HG03457 (cell line): ENCODE results near the gene KL.

Source experiments
- ATAC-seq: cut with Tn5 transposase; IDR thresholded peaks from one replicate; pipeline ENCODE4 v1.9.1; 2021; ENCODE audit warnings: moderate number of reproducible peaks; ENCODE audit not compliant: unreplicated experiment

KL gene

DNA sequence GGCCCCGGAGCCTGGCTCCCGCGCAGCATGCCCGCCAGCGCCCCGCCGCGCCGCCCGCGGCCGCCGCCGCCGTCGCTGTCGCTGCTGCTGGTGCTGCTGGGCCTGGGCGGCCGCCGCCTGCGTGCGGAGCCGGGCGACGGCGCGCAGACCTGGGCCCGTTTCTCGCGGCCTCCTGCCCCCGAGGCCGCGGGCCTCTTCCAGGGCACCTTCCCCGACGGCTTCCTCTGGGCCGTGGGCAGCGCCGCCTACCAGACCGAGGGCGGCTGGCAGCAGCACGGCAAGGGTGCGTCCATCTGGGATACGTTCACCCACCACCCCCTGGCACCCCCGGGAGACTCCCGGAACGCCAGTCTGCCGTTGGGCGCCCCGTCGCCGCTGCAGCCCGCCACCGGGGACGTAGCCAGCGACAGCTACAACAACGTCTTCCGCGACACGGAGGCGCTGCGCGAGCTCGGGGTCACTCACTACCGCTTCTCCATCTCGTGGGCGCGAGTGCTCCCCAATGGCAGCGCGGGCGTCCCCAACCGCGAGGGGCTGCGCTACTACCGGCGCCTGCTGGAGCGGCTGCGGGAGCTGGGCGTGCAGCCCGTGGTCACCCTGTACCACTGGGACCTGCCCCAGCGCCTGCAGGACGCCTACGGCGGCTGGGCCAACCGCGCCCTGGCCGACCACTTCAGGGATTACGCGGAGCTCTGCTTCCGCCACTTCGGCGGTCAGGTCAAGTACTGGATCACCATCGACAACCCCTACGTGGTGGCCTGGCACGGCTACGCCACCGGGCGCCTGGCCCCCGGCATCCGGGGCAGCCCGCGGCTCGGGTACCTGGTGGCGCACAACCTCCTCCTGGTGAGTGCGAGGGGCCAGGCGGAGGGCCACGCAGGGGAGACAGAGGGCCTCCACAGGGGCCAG lies at the start of gene KL:
Gene KL (plus strand): TSS at position 10 of the 909 bp plus-strand sequence. CDS start 18 bp downstream, at position 28.
- no peak for ATAC-seq

DNA sequence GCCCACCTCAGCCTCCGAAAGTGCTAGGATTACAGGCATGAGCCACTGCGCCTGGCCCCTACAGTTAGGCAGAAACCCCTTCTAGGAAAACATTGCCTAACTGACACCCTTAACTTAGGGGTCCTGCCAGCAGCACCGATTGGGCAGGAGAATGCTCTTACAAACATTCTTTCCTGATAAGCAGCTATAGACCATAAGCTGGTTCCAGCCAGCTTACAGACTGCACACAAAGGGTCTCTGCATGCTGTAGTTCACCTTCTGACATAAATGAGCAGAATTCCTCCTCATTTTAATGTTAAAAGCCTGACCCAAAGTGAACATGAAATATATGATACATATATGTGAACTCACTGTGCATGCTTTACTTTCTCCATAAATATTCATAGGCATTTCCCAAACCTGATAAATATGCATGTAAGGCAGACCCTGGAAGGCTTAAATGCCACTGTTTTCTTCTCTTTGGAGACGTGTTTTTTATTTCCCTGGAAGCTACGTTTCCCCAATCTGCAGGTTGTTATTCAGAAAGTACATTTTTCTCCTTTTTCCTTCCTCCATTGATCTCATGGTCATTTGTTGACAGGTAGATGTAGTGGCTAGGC lies 48.5 kb upstream of the KL start:
- no peak for ATAC-seq

DNA sequence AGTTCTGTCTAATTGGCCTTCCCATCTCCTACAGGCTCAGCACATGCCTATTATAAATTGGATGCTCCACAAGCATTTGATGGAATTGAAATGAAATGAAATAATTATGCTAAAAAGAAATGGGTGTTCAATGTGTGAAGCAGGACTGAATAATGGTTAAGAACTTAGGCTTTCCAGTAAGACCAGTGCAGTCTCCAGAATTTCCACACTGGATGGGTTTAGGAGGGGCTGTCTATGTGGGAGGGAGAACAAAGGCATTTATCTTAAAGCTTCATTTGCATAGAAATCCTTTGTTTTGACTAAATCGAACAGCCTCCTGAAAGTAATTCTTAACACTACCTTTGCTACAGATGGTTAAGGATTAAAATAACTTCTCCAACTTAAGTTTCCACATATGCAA lies 47.9 kb upstream of the KL start:
- no peak for ATAC-seq

DNA sequence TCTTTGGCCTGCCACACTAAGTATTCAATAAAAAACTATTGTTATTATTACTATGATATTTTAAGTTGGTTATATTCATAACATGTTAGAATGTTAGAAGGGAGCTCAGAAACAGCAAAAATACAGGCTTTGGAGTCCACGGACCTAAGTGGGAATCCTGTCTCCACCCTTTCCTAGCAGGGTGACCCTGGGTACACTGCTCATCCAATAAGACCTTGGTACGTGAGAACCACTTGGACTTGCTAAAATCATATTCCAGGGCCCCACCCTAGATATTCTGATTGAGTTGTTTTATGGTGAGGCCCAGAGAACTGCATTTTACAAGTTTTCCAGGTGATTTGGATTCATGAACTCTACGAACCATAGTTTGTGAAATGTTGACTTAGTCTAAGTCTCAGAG lies 47.4 kb upstream of the KL start:
- ATAC-seq, result no peak

DNA sequence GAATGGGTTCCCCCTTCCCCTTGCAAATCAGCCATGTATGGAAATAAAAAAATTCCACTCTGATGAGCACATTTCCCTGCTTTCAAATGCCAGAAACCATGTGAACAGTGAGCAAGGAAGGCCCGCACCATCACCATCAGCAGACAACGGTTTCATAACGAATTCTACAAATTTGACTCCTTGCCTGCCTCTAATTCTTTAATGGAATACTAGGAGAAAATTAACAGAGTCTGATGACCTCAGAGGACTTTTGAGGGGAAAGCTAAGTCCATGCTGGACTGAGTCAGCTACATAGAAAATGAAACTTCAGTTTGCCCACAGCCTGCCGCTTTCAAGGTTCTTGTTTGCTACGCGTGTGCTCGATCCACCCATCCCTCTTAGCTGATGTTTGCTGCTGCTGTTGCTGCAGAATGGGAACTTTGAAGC lies 46.7 kb upstream of the KL start:
- ATAC-seq, result no peak

DNA sequence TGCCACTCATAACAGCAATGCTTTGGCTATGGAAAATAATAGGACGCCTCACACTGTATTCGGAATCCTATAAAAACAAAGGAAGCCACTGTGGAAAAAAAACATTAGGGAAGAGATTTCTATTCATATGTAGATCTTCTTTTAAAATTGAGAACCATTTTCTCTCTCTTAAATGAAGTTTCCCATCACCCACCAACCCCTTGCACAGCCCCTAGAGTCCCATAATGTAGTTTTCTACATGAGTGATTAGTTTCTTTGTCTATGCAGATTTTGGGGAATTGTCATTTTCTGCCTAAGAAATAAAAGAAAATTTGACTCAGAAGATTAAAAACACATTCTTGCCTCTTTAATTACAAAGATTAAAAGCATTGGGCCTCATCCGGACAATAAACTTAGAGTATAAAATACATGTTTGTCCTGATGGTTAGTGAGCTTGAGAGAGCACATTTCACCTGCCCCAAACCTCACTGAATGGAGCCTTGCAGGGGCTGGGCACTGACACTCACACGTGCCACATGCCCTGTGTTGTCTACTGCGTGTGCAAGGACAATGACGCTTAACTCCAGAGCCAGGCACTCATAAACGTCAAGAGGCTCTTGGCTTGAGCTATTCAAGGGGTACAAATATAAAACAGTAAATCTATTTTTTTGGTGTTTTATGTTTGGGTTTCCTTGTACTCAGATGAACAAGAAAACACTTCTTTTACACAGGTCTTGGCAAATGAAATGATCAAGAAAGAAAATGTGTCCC lies 40.0 kb upstream of the KL start:
- no peak for ATAC-seq

DNA sequence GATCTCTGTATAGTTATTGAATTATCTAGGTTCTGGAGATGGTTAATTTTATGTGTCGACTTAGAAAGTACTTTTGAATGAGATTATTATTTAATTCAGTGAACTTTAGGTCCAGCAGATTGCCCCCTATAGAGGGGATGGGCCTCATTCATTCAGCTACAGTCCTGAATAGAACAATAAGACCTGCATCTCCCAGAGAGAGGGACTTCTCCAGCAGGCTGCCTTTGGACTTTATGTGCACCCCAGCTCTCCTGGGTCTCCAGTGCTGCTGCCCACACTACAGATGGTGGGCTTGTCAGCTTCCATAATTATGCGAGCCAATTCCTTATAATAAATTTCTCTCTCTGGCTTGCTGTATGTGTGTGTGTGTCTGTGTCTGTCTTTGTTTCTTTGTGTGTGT lies 39.3 kb upstream of the KL start:
- ATAC-seq, result no peak

DNA sequence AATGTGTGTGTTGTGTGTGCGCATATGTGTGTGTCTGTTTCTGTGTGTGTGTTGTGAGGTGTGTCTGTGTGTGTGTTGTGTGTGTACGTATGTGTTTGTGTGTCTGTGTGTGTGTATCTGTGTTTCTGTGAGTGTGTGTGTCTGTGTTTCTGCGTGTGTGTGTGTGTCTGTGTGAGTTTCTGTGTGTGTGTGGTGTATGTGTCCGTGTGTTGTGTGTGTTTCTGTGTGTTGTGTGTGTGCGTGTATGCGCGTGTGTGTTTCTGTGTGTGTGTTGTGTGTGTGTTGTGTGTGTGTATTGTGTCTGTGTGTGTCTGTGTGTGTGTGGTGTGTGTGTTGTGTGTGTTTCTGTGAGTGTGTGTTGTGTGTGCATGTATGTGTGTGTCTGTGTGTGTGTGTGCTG lies 38.9 kb upstream of the KL start:
- ATAC-seq, result no peak

DNA sequence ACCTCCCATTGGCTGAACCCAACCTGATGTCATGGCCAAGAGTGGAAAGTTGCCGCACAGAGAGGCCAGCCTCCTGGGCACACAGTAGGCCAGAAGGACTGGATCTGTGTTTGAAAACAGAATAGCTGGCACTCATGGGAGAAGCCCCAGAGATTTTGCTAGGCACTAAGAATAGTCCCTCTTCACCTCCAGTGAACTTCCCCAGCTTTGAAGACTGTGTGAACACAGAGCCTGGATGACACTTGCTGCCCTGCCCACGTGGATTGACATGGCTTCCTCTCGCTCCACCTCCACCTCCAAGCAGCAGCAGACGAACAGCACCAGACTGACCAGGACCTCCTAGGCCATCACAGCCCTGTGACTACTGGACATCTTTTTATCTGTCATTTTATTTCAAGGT lies 37.9 kb upstream of the KL start:
- ATAC-seq, result no peak

DNA sequence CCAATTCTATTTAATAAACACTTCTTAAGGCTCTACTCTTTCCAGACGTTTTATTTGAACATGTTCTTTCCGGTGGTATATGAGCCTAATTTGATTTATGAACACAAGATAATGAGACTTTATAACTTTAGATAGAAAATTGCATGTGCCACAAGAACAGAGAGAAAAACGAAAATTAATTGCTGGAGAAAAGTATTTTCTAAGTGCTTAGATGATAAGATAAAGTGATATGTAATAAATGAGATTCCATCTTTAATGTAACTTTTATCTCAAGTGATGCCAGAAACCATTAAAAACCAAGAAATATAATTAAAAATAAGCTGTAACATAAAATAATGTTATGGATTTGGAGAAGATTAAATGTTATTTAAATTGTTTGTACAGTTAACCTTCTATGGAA lies 33.2 kb upstream of the KL start:
- no peak for ATAC-seq

DNA sequence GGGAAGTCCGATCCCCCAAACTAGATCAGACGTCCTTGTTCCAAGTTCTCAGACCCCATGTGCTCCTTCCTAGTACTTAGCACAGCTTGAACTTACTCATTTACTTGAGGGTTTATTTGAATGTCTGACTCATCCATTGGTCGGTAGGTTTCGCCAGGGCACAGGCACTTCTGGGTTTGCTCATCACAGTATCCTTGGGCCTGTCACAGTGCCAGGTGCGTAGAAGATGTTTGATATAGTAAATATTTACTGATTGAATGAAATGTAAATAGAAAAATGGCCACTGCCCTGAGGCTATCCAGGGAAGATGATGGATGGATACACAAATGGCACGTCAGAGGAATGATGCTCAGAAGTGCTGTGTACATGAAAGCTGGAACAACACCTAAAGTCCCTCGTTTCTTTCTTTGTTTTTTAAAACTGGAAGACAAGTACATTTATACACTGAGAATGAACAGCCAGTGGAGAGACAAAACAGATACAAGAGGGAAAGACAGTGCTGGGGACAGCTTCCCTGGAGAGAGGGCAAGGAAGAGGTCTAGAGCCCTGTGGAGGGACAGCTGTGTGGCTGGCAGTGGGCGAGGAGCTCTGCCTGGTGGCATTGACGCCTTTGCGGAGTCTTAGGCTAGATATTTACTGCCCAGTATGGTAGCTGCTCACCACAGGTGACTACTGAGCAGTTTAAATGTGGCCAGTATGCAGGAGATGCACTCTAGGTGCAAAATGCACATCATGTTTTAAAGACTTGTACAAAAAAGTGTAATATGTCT lies 31.2 kb upstream of the KL start:
- ATAC-seq, result no peak

DNA sequence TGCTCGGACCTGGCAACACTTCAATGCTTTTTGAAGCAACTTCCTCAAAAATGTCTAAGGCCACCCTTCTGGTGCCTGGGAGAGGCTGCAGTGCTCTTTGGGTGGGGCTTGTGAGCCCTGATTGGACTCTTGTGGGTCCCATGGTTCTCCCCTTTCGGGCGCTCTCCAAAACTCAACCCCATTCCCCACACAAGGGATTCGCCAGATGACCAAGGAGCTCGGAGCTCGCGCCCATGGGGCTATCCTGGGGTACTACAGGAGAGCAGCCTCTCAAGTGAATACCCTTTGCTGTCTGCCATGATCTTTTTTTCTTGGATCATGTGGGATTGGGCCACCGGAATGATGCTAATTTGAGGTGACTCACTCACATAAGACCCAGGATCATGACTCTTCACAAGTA lies 29.7 kb upstream of the KL start:
- no peak for ATAC-seq

DNA sequence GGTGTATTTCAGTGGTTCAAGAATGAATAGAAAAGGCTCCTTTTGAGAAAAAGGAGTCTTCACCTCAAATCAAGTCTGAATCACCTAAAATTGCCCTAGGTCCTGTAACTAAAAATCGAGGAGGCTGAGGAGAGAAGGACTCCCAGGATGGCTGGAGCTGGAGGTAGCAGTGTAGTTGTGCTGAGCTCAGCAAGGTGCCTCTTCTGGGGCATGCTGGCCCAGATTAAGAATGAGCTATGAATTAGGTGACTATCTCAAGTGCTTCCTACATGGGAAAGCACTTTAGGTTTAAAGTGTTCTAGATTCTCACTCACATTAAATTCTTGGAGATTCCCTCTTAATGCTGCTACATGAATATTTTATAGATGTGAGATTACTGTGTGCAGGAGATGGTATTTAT lies 28.8 kb upstream of the KL start:
- ATAC-seq, result no peak

DNA sequence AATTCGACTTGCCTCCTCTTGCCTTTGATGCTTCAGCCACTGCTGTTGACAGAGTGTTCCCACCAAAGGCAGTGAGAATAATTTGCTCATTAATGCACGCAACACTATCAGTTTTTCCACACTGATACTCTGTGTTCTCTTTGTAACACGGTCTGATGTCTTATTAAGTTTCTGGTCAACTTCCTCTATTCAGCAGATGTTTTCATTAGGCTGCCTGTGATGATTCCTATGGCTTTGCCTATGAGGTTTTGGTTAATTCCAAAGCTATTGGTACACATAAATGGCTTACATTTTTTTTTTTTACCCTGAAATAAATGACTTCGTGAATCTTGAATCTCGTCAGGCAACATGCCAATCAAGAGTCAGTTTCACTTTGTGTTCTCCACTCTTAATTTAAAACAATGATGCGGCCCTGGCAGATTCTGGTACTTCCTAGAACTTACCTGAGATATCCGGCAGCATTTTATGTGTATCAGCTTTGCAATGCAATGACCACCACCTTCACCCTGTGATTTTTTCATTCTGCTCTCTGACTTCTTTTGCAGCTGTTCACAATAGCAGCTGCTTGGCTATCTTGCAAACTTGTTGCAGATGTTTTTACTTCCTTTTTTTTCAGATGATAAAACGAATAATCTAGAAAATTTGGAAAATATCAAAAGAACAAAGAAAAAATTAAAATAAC lies 27.5 kb upstream of the KL start:
- ATAC-seq, result no peak

DNA sequence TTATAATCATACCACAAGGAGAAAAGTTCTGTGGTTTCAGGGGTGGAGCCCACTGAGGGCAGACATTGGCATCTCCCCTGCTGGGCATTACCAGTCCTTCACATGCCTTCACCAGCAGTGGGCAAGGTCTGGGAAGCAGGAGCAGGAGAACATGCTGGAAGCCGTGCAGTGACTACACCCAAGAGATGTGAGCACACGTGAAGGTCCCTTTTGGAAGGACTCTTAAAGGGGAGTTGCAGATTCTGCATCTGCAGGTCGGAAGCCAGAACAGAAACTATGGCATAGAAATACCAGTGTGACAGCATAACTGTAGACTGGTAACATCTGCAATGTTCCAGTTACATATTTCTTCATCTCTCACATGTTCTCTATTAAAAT lies 26.9 kb upstream of the KL start:
- no peak for ATAC-seq

DNA sequence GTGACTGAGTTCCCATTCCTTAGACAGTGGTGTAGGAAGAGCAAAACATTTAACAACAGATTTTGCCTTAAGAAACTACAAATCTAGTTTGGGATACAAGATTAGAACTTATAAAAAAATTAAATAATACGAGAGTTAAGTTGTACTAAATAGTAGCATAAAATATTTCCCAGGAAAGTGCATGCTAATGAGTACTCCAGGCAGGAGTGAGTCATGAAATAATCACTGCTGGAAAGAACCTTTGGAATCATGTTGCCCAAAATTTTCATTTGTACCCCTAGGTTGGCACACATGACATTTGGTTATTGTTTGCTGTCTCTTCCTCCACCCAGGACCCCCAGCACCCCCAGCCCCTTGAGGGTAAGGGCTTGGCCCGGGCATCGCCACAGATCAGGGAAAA lies 26.3 kb upstream of the KL start:
- no peak for ATAC-seq

DNA sequence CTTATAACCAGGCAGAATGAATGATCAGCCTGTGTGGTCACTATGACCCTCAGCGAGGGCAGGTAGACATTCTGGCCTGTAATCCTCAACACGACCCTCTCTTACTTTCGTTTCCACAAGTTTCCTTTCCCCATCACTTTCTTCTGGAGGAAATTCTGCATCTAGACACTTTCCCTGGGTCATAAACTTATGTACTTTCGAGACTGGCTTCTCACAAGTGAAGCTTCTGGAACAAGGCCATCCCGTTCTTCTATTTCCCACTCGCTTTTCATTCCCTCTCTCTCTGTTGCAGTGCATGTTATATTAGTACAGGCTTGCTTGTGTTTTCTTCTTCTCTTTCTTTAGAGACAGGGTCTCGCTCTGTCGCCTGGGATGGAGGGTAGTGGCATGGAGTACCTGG lies 23.1 kb upstream of the KL start:
- no peak for ATAC-seq

DNA sequence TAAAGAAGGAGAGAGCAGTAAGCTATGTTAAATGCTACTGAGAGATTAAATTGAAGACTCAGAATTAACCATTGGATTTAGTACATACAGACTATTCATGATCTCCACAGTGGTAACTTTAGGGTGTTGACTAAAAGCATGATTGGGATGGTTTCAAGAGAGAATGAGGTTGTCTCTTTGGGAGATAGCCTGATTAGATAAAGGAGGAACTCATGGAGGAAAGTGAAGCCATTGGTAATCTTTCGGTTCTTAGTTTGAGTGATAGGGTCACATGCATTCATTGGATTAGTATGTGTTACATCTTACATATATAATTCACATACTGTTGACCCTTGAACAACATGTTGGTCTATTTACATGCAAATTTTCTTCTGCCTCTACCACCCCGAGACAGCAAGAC lies 18.8 kb upstream of the KL start:
- ATAC-seq, result no peak

DNA sequence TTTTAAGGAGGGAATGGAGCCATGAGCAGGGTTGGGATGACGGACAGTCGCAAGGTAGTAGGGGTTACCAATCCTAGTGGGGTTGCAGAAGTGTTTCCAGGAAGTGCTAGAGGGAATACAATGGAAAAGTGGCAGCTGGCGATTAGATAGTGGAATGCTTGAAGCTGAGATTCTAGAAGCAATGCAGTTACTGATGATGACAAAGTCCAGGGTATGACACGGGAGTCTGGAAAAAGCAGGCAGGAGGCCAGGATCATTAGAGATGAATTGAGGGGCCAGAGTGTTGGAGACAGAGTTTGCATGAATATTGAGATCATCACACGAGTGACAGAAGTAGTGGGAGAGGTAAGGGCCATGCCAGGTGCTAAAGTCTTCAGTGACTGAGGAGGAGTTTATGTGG lies 17.3 kb upstream of the KL start:
- ATAC-seq, result no peak

DNA sequence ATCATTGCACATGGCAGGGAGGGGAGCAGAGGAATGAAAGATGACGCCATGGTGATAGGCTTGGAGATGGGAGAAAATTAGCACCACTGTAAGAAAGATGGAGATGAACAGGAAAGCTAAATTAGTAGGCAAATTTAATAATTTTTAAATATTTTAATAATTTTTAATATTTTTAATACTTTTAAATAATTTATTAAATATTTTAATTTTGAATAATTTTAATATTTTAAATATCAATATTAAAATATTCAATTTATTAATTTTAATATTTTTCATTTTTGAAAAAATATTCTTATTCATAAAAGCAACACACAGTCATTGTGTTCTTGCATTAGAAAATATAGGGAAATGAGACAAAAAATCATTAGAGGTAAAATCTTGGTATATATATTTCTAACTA lies 15.9 kb upstream of the KL start:
- ATAC-seq, result no peak
